Hepatocyte (in vitro differentiated cells): ENCODE results near the gene SORBS2. TPM values are rescaled to one million over a fixed set of nuclear protein-coding genes. Genes with fewer than 3 reads are reported as not detected.

Experiments
- DNase-seq: peaks from one replicate; pipeline ENCODE4 v3.0.0-alpha.2; 2016; ENCODE audit warnings: low spot score
- H2AFZ ChIP-seq: fragments of 200-600 bp; sonication (generic); 2 replicates; pipeline ENCODE4 v1.6.0; 2016; ENCODE audit warnings: antibody characterized with exemption, mild to moderate bottlenecking
- H3K27ac ChIP-seq: fragments of 200-600 bp; sonication (generic); 2 replicates; pipeline ENCODE4 v1.5.1; 2016; ENCODE audit warnings: mild to moderate bottlenecking
- H3K27me3 ChIP-seq: fragments of 200-600 bp; sonication (generic); 2 replicates; pipeline ENCODE4 v1.6.1; 2016
- H3K36me3 ChIP-seq: fragments of 200-600 bp; sonication (generic); replicated peaks from 2 replicates; pipeline ENCODE4 v1.5.1; 2016; ENCODE audit warnings: low read depth; ENCODE audit not compliant: insufficient read depth
- H3K4me1 ChIP-seq: fragments of 200-600 bp; sonication (generic); 2 replicates; pipeline ENCODE4 v1.5.1; 2016; ENCODE audit warnings: mild to moderate bottlenecking, moderate library complexity; ENCODE audit not compliant: insufficient read depth
- H3K4me2 ChIP-seq: fragments of 200-600 bp; sonication (generic); 2 replicates; pipeline ENCODE4 v1.6.0; 2016
- H3K4me3 ChIP-seq: fragments of 200-600 bp; sonication (generic); 2 replicates; pipeline ENCODE4 v1.5.1; 2016; ENCODE audit warnings: mild to moderate bottlenecking
- H3K79me2 ChIP-seq: fragments of 200-600 bp; sonication (generic); 2 replicates; pipeline ENCODE4 v1.6.0; 2017; ENCODE audit warnings: mild to moderate bottlenecking
- H3K9me2 ChIP-seq: fragments of 200-600 bp; sonication (generic); replicated peaks from 2 replicates; pipeline ENCODE4 v1.6.0; 2017; ENCODE audit warnings: mild to moderate bottlenecking; ENCODE audit not compliant: insufficient read depth
- H3K9me3 ChIP-seq: fragments of 200-600 bp; sonication (generic); 2 replicates; pipeline ENCODE4 v1.5.1; 2016; ENCODE audit warnings: low read depth, mild to moderate bottlenecking
- H4K20me1 ChIP-seq: fragments of 200-600 bp; sonication (generic); 2 replicates; pipeline ENCODE4 v1.6.0; 2016; ENCODE audit warnings: mild to moderate bottlenecking; ENCODE audit not compliant: insufficient read depth, poor library complexity, severe bottlenecking
- CTCF ChIP-seq: fragments of 200-600 bp; sonication (generic); IDR thresholded peaks from 2 replicates; pipeline ENCODE4 v1.5.1; 2016; ENCODE audit warnings: antibody characterized with exemption, mild to moderate bottlenecking; ENCODE audit not compliant: poor library complexity
- EZH2 ChIP-seq: fragments of 200-600 bp; sonication (generic); IDR thresholded peaks from 2 replicates; pipeline ENCODE4 v1.6.1; 2016; ENCODE audit warnings: antibody characterized with exemption, mild to moderate bottlenecking, borderline replicate concordance
- EZH2phosphoT487 ChIP-seq: fragments of 200-600 bp; sonication (generic); IDR thresholded peaks from one replicate; pipeline ENCODE4 v1.6.1; 2018; ENCODE audit warnings: antibody characterized with exemption, mild to moderate bottlenecking, low read depth, moderate library complexity; ENCODE audit not compliant: unreplicated experiment, severe bottlenecking
- WGBS: methylation state at CpG from one replicate; pipeline ENCODE4 v1.1.6; 2016; ENCODE audit warnings: low lambda C conversion rate; ENCODE audit errors: missing lambda C conversion rate; 5-methylcytosine and 5-hydroxymethylcytosine counted together
- polyA plus RNA-seq: library from polyadenylated mRNA; unstranded; fragments of >200 nt; fragmentation: Nextera tagmentation; extraction: Ambion mirVana; gene quantifications from 2 replicates; pipeline ENCODE4 v1.2.1, GENCODE V29; 2016
- total RNA-seq: library from RNA; depleted of rRNA; stranded (reverse); fragments of >200 nt; gene quantifications from 2 replicates; pipeline ENCODE4 v1.2.3, GENCODE V29; 2014

SORBS2 gene
- total and polyA plus RNA-seq, 2 experiments from 2014 or later = 43.4 to 52.1 TPM

GRCh38 chr4:185831125-185831815, 19.3 kb upstream of the SORBS2 start:
- TF ChIP-seq EZH2 (no peak), CTCF (no peak), EZH2phosphoT487 (no peak)
- Histone ChIP-seq H3K4me3 (no peak overlapping the region), H3K9me3 (no peaks in the 10 kb centered on the region), H2AFZ (no peak overlapping the region), H3K9me2 (no peaks in the 10 kb centered on the region), H3K4me2 (peak overlapping the region; percentile 26), H3K27me3 (no peaks in the 10 kb centered on the region), H4K20me1 (no peaks in the 10 kb centered on the region), H3K4me1 (peaks cover 5% of the 10 kb centered on the region), H3K36me3 (no peaks in the 10 kb centered on the region), H3K79me2 (no peaks in the 10 kb centered on the region), H3K27ac (peak overlapping the region; percentile 41)
- DNase-seq = no peak
- 63% methylated on average over 5 of the region's 5 CpGs for WGBS

GRCh38 chr4:185830263-185830994, 18.4 kb upstream of the SORBS2 start:
- H3K27me3 ChIP-seq = no peaks in the 10 kb centered on the region
- H3K79me2 ChIP-seq = no peaks in the 10 kb centered on the region
- H2AFZ ChIP-seq = no peak overlapping the region
- no peak for TF ChIP-seq EZH2
- no peak for TF ChIP-seq EZH2phosphoT487
- peak overlapping the region; percentile 26 for H3K4me2 ChIP-seq
- no peak for DNase-seq
- H3K4me1 ChIP-seq = no peaks in the 10 kb centered on the region
- no peaks in the 10 kb centered on the region for H3K9me3 ChIP-seq
- peak overlapping the region; percentile 41 for H3K27ac ChIP-seq
- no peaks in the 10 kb centered on the region for H3K36me3 ChIP-seq
- H3K4me3 ChIP-seq = no peak overlapping the region
- no peaks in the 10 kb centered on the region for H4K20me1 ChIP-seq
- 50% methylated on average over 4 of the region's 4 CpGs for WGBS
- no peaks in the 10 kb centered on the region for H3K9me2 ChIP-seq

- H3K4me3 ChIP-seq = no peak overlapping the region
- WGBS = 57% methylated on average over 1 of the region's 1 CpG
- H3K27ac ChIP-seq = no peak overlapping the region
- no peak for DNase-seq
- H3K4me1 ChIP-seq = no peaks in the 10 kb centered on the region
- no peaks in the 10 kb centered on the region for H3K79me2 ChIP-seq
- H3K36me3 ChIP-seq = no peaks in the 10 kb centered on the region
- no peaks in the 10 kb centered on the region for H4K20me1 ChIP-seq
- H3K4me2 ChIP-seq = no peak overlapping the region
- H3K9me3 ChIP-seq = no peaks in the 10 kb centered on the region
- H3K27me3 ChIP-seq = no peaks in the 10 kb centered on the region
- no peaks in the 10 kb centered on the region for H3K9me2 ChIP-seq
- TF ChIP-seq EZH2phosphoT487 (no peak), CTCF (no peak)
- H2AFZ ChIP-seq = no peak overlapping the region
Measured at GRCh38 chr4:185826381-185826780, 14.4 kb upstream of the SORBS2 start.

- no peak for TF ChIP-seq EZH2phosphoT487
- no peak for TF ChIP-seq EZH2
- no peak for TF ChIP-seq CTCF
- no peaks in the 10 kb centered on the region for H3K27me3 ChIP-seq
- no peaks in the 10 kb centered on the region for H4K20me1 ChIP-seq
- no peaks in the 10 kb centered on the region for H3K4me1 ChIP-seq
- DNase-seq = no peak
- H3K4me2 ChIP-seq = no peak overlapping the region
- no peaks in the 10 kb centered on the region for H3K79me2 ChIP-seq
- H3K36me3 ChIP-seq = no peaks in the 10 kb centered on the region
- no peak overlapping the region for H3K27ac ChIP-seq
- 75% methylated on average over 6 of the region's 6 CpGs for WGBS
- no peak overlapping the region for H3K4me3 ChIP-seq
- H3K9me3 ChIP-seq = no peaks in the 10 kb centered on the region
- no peaks in the 10 kb centered on the region for H3K9me2 ChIP-seq
- H2AFZ ChIP-seq = no peak overlapping the region
Measured at GRCh38 chr4:185825737-185826136, 13.7 kb upstream of the SORBS2 start.
